ENCODE results near the gene SRGAP3.

GRCh38 chr3:9216736-9217135, 32.7 kb downstream of the SRGAP3 start:
- TF ChIP-seq EZH2 (IDR thresholded peaks at IDR 0.05; ENCODE audit: borderline replicate concordance, low read length), result no peak
- no peak for TF ChIP-seq CTCF (IDR thresholded peaks at IDR 0.05; ENCODE audit: low read length)
